Mesenchymal stem cell (in vitro differentiated cells and primary cell): ENCODE data around the gene GABBR2.

ENCODE experiments used
- DNase-seq: peaks from one replicate; pipeline ENCODE4 v3.0.0-alpha.2; 2013
- H2AFZ ChIP-seq: one replicate; pipeline ENCODE4 v1.6.1; 2013; ENCODE audit warnings: low read depth, mild to moderate bottlenecking, control low read depth, inconsistent platforms, low read length, moderate library complexity
- H2AK5ac ChIP-seq: 2 replicates; pipeline ENCODE4 v1.6.1; 2013; ENCODE audit warnings: low read length, moderate library complexity, mild to moderate bottlenecking, inconsistent platforms; ENCODE audit not compliant: severe bottlenecking
- H2BK120ac ChIP-seq: one replicate; pipeline ENCODE4 v1.6.1; 2013; ENCODE audit warnings: low read depth, mild to moderate bottlenecking, inconsistent platforms, low read length, moderate library complexity
- H2BK12ac ChIP-seq, 2 experiments: one replicate each; pipeline ENCODE4 v1.6.1; 2013; ENCODE audit warnings: inconsistent platforms in 2 of 2, low read length in 2 of 2, mild to moderate bottlenecking in 2 of 2, moderate library complexity in 2 of 2, control low read depth in 1 of 2
- H2BK15ac ChIP-seq: one replicate; pipeline ENCODE4 v1.6.1; 2013; ENCODE audit warnings: mild to moderate bottlenecking, low read depth, inconsistent platforms; ENCODE audit not compliant: poor library complexity, severe bottlenecking
- H2BK5ac ChIP-seq: 2 replicates; pipeline ENCODE4 v1.6.1; 2013; ENCODE audit warnings: low read depth, mild to moderate bottlenecking, low read length, control low read depth, inconsistent platforms; ENCODE audit not compliant: poor library complexity, severe bottlenecking
- H3K14ac ChIP-seq, 2 experiments: one replicate each; pipeline ENCODE4 v1.6.1; 2013; ENCODE audit warnings: inconsistent platforms in 2 of 2, low read length in 2 of 2, control low read depth in 1 of 2, mild to moderate bottlenecking in 1 of 2, moderate library complexity in 1 of 2
- H3K18ac ChIP-seq, 2 experiments: one replicate each; pipeline ENCODE4 v1.6.1; 2013; ENCODE audit warnings: inconsistent platforms in 2 of 2, low read length in 2 of 2, control low read depth in 1 of 2, low read depth in 1 of 2, mild to moderate bottlenecking in 1 of 2
- H3K23ac ChIP-seq, 2 experiments: one replicate each; pipeline ENCODE4 v1.6.1; 2013; ENCODE audit warnings: inconsistent platforms in 2 of 2, low read length in 2 of 2, mild to moderate bottlenecking in 2 of 2, moderate library complexity in 2 of 2, control low read depth in 1 of 2
- H3K27ac ChIP-seq: 2 replicates; pipeline ENCODE4 v1.5.1; 2013; ENCODE audit warnings: mild to moderate bottlenecking, moderate library complexity, low read length, control low read depth, inconsistent platforms; ENCODE audit not compliant: poor library complexity, severe bottlenecking
- H3K27me3 ChIP-seq, 2 experiments: 2 replicates each; pipeline versions ENCODE4 v1.6.1 to v1.7.0; 2013; ENCODE audit warnings: low read length in 2 of 2, mild to moderate bottlenecking in 2 of 2, moderate library complexity in 2 of 2, control low read depth in 1 of 2, inconsistent platforms in 1 of 2; ENCODE audit not compliant: control insufficient read depth in 1 of 2, insufficient read depth in 1 of 2
- H3K36me3 ChIP-seq, 2 experiments: 2 replicates each; pipeline versions ENCODE4 v1.6.1 to v1.7.0; 2013; ENCODE audit warnings: low read length in 2 of 2, control low read depth in 1 of 2, inconsistent platforms in 1 of 2, low read depth in 1 of 2, mild to moderate bottlenecking in 1 of 2; ENCODE audit not compliant: insufficient read depth in 2 of 2, control insufficient read depth in 1 of 2
- H3K4ac ChIP-seq, 2 experiments: one replicate each; pipeline ENCODE4 v1.6.1; 2013; ENCODE audit warnings: inconsistent platforms in 2 of 2, low read length in 2 of 2, mild to moderate bottlenecking in 2 of 2, moderate library complexity in 2 of 2, control low read depth in 1 of 2, low read depth in 1 of 2
- H3K4me1 ChIP-seq: 2 replicates; pipeline ENCODE4 v1.6.1; 2013; ENCODE audit warnings: low read depth, low read length, control low read depth; ENCODE audit not compliant: control insufficient read depth, insufficient read depth
- H3K4me2 ChIP-seq: 2 replicates; pipeline ENCODE4 v1.6.1; 2013; ENCODE audit warnings: low read length, mild to moderate bottlenecking, inconsistent platforms; ENCODE audit not compliant: poor library complexity, severe bottlenecking
- H3K4me3 ChIP-seq, 2 experiments: 2 replicates each; pipeline versions ENCODE4 v1.5.1 to v1.7.0; 2013; ENCODE audit warnings: low read length in 2 of 2, mild to moderate bottlenecking in 2 of 2, control low read depth in 1 of 2, low read depth in 1 of 2; ENCODE audit not compliant: insufficient read depth in 1 of 2
- H3K79me1 ChIP-seq: replicated peaks from 2 replicates; pipeline ENCODE4 v1.6.1; 2013; ENCODE audit warnings: mild to moderate bottlenecking, control low read depth, low read length, inconsistent platforms; ENCODE audit not compliant: poor library complexity, severe bottlenecking
- H3K9ac ChIP-seq: 2 replicates; pipeline ENCODE4 v1.7.0; 2013; ENCODE audit warnings: mild to moderate bottlenecking, low read length, moderate library complexity
- H3K9me3 ChIP-seq: 2 replicates; pipeline ENCODE4 v1.7.0; 2013; ENCODE audit warnings: mild to moderate bottlenecking, low read length; ENCODE audit not compliant: control insufficient read depth
- H4K8ac ChIP-seq: one replicate; pipeline ENCODE4 v1.6.1; 2013; ENCODE audit warnings: inconsistent platforms, mild to moderate bottlenecking, low read length, moderate library complexity
- H4K91ac ChIP-seq: one replicate; pipeline ENCODE4 v1.6.1; 2013; ENCODE audit warnings: mild to moderate bottlenecking, low read length, inconsistent platforms
- WGBS: methylation state at CpG from one replicate; pipeline ENCODE4 v1.1.7; 2013; ENCODE audit warnings: mixed read lengths; 5-methylcytosine and 5-hydroxymethylcytosine counted together

Gene GABBR2

GRCh38 chr9:98385751-98386150 is 323.0 kb downstream of the GABBR2 start:
- Histone ChIP-seq H2BK12ac (no peak overlapping the region), H3K18ac (no peak overlapping the region), H2BK5ac (no peak overlapping the region), H3K27ac (no peak overlapping the region), H3K4ac (no peak overlapping the region), H3K9me3 (no peaks in the 10 kb centered on the region), H2BK120ac (no peak overlapping the region), H2BK15ac (no peak overlapping the region), H3K23ac (no peak overlapping the region), H3K14ac (no peak overlapping the region), H3K4me2 (no peak overlapping the region), H3K36me3 (no peaks in the 10 kb centered on the region), H3K79me1 (no peaks in the 10 kb centered on the region), H3K4me1 (peaks cover 3% of the 10 kb centered on the region), H4K8ac (no peak overlapping the region), H2AK5ac (no peak overlapping the region), H3K27me3 (peaks cover 11 to 19% of the 10 kb centered on the region in 2 experiments), H2AFZ (no peak overlapping the region), H3K4me3 (no peak overlapping the region), H3K9ac (no peak overlapping the region), H4K91ac (no peak overlapping the region)
- WGBS, result 81% methylated on average over 3 of the region's 3 CpGs
- no peak for DNase-seq

DNA sequence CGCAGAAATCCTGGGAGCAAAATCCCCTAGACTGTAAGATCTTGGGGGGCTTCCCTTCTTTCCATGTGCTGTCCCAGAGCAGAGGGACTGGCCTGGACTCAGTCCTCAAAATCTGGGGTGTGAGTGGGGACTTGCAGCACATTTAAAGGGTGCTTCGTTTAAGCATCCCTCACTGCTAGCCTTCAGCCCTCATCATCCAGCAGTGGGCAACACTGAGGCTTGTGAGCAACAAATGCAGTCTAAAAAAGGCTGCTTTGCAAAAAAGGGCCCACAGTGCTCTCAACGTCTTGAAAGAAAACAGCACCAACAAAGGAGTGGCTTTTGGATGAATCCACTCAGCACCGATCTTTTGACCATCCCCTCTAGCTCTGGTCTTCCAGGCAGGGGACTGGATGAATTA is 325.0 kb downstream of the GABBR2 start:
- no peak overlapping the region for H2BK5ac ChIP-seq
- no peaks in the 10 kb centered on the region for H3K79me1 ChIP-seq
- no peak for DNase-seq
- no peak overlapping the region for H3K9ac ChIP-seq
- H3K4me1 ChIP-seq, result peaks cover 11% of the 10 kb centered on the region
- no peak overlapping the region for H3K18ac ChIP-seq
- no peak overlapping the region for H3K4me3 ChIP-seq
- H4K91ac ChIP-seq, result no peak overlapping the region
- 77% methylated on average over 4 of the region's 4 CpGs for WGBS
- H3K23ac ChIP-seq, result no peak overlapping the region
- no peak overlapping the region for H3K4ac ChIP-seq
- H3K36me3 ChIP-seq, result no peaks in the 10 kb centered on the region
- no peaks in the 10 kb centered on the region for H3K9me3 ChIP-seq
- no peak overlapping the region for H3K14ac ChIP-seq
- no peak overlapping the region for H2BK120ac ChIP-seq
- H2AFZ ChIP-seq, result no peak overlapping the region
- H3K27ac ChIP-seq, result no peak overlapping the region
- H2BK15ac ChIP-seq, result no peak overlapping the region
- H3K4me2 ChIP-seq, result no peak overlapping the region
- no peak overlapping the region for H2AK5ac ChIP-seq
- H3K27me3 ChIP-seq, result peaks cover 5 to 14% of the 10 kb centered on the region in 2 experiments
- H2BK12ac ChIP-seq, result no peak overlapping the region
- H4K8ac ChIP-seq, result no peak overlapping the region

DNA sequence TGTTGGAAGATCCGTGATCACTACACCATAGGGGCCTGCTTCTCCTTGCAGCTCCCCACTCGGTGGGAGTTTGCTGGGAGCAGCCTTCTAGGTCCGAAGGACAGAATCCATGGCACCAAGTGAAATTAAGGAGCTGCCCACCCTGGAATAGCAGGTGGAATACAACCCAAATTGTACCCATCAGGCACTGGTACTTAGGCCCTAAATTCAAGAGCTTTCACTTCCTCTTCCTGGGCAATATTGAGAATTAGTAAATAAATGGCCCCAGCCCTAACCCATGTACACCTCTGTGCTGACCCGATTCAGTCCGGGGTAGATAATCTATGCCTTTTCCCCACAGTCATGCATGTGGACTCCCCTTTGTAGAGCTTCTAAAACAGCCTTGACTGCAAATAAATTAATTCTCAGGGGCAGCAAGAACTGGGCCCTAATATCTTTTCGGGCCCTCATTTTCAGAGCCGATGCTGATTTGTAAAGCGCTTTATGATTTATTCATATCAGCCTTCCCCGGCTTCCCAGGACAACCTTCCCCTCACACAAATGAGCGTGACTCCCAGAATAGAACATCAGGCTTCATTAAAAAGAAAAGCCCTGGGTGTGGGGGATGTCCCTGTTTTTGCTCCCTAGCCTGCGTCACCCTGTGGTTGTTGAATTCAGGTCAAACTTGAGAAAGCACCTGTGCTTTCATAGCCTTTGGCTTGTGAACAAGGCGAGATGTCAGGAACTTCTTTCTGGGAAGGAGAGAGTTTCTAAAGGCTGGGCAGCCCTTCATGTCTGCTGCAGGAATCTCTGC is 327.2 kb downstream of the GABBR2 start:
- Histone ChIP-seq H3K18ac (no peak overlapping the region), H3K27me3 (peaks cover 4 to 14% of the 10 kb centered on the region in 2 experiments), H3K9ac (no peak overlapping the region), H3K4ac (no peak overlapping the region), H2BK5ac (no peak overlapping the region), H2BK120ac (no peak overlapping the region), H2AFZ (no peak overlapping the region), H3K79me1 (no peaks in the 10 kb centered on the region), H3K4me2 (no peak overlapping the region), H4K8ac (no peak overlapping the region), H2BK12ac (no peak overlapping the region), H3K14ac (no peak overlapping the region), H2BK15ac (no peak overlapping the region), H3K4me1 (peaks cover 14% of the 10 kb centered on the region), H3K27ac (no peak overlapping the region), H3K36me3 (no peaks in the 10 kb centered on the region), H2AK5ac (no peak overlapping the region), H4K91ac (no peak overlapping the region), H3K4me3 (no peak overlapping the region), H3K9me3 (no peaks in the 10 kb centered on the region), H3K23ac (no peak overlapping the region)
- no peak for DNase-seq
- WGBS, result 97% methylated on average over 11 of the region's 12 CpGs

- Histone ChIP-seq H2BK15ac (peak overlapping the region; percentile 65), H3K4me1 (peaks cover 16% of the 10 kb centered on the region), H3K4ac (peak overlapping the region in 1 of 2 experiments; percentile 29), H2AK5ac (no peak overlapping the region), H3K9me3 (no peaks in the 10 kb centered on the region), H3K18ac (peak overlapping the region in 1 of 2 experiments; percentile 71), H2BK5ac (no peak overlapping the region), H3K23ac (no peak overlapping the region), H4K8ac (peak overlapping the region; percentile 33), H3K4me3 (no peak overlapping the region), H3K79me1 (no peaks in the 10 kb centered on the region), H3K36me3 (no peaks in the 10 kb centered on the region), H3K27me3 (peaks cover 0 to 9% of the 10 kb centered on the region in 2 experiments), H2BK120ac (no peak overlapping the region), H3K4me2 (no peak overlapping the region), H2BK12ac (peak overlapping the region; percentile 9 to 75), H3K27ac (no peak overlapping the region), H3K14ac (peak overlapping the region in 1 of 2 experiments; percentile 68), H4K91ac (peak overlapping the region; percentile 15), H3K9ac (no peak overlapping the region), H2AFZ (peak overlapping the region; percentile 68)
- peak; percentile 38 for DNase-seq
- WGBS, result 45% methylated on average over 19 of the region's 19 CpGs
These were observed 328.6 kb downstream of the GABBR2 start for GRCh38 chr9:98380065-98380681.
